Upper lobe of left lung (tissue), 4 donors: ENCODE results near the gene TOP2A.

ENCODE experiments used
- CTCF ChIP-seq, 6 experiments: fragments of 450-650 bp in 4 of 6; fragments of 200-600 bp in 2 of 6; sonication (generic) in 2 of 6; IDR thresholded peaks; one replicate each; pipeline ENCODE4 v1.5.1; 2016 to 2019; ENCODE audit warnings: antibody characterized with exemption in 6 of 6
- EP300 ChIP-seq, 4 donors: sonication (generic); formaldehyde crosslinking; IDR thresholded peaks; one replicate each; pipeline ENCODE4 v1.5.1; 2017; ENCODE audit warnings: antibody characterized with exemption in 4 of 4, control low read depth in 2 of 4
- POLR2A ChIP-seq, 4 donors: fragments of 450-650 bp; IDR thresholded peaks; one replicate each; pipeline ENCODE4 v1.5.1; 2016 to 2017; ENCODE audit warnings: antibody characterized with exemption in 4 of 4, mild to moderate bottlenecking in 2 of 4
- POLR2AphosphoS5 ChIP-seq, 2 donors: sonication (generic); formaldehyde crosslinking; IDR thresholded peaks; one replicate each; pipeline ENCODE4 v1.5.1; 2017; ENCODE audit warnings: antibody characterized with exemption in 2 of 2

GRCh38 chr17:40345994-40346764 is 71.5 kb downstream of the TOP2A start:
- no peak for TF ChIP-seq CTCF (IDR thresholded peaks at IDR 0.05)
- TF ChIP-seq POLR2A (IDR thresholded peaks at IDR 0.05): no peak
- TF ChIP-seq EP300 (IDR thresholded peaks at IDR 0.05): no peak
- no peak for TF ChIP-seq POLR2AphosphoS5 (IDR thresholded peaks at IDR 0.05)
